PC-9 (cell line): ENCODE results near the gene GFOD2. TPM values are rescaled to one million over a fixed set of nuclear protein-coding genes. Genes with fewer than 3 reads are reported as not detected.

Experiments used
- BruUV-seq: library from RNA; stranded (reverse); fragments of 400-500 nt; replicated peaks from 2 replicates; lab custom pipeline; 2021; lab: Mats Ljungman, UMichigan
- CTCF ChIA-PET: fragments of 300-600 bp; sonication (Branson Sonifier 250); formaldehyde crosslinking; loops from one replicate; lab custom pipeline; 2022; ENCODE audit warnings: antibody characterized with exemption; lab: Charles Lee
- POLR2A ChIA-PET: fragments of 300-600 bp; sonication (Branson Sonifier 250); formaldehyde crosslinking; loops from one replicate; lab custom pipeline; 2022; ENCODE audit warnings: antibody characterized with exemption; ENCODE audit not compliant: unreplicated experiment; lab: Charles Lee
- DNase-seq, 2 experiments: peaks; one replicate each; pipeline versions ENCODE4 v3.0.0 to v3.0.0-alpha.2; 2015 to 2022; ENCODE audit warnings: mixed read lengths in 1 of 2
- H2AFZ ChIP-seq: fragments of 200-600 bp; sonication (generic); 2 replicates; pipeline ENCODE4 v1.8.1; 2017; ENCODE audit warnings: antibody characterized with exemption
- H3F3A ChIP-seq: fragments of 200-600 bp; sonication (generic); 2 replicates; pipeline ENCODE4 v1.8.1; 2017; ENCODE audit warnings: antibody characterized with exemption, mild to moderate bottlenecking, low read depth; ENCODE audit not compliant: insufficient read depth
- H3K27ac ChIP-seq: fragments of 200-600 bp; sonication (generic); 2 replicates; pipeline ENCODE4 v1.6.1; 2016; ENCODE audit warnings: mixed run types
- H3K27me3 ChIP-seq: fragments of 200-600 bp; sonication (generic); 2 replicates; pipeline ENCODE4 v1.6.1; 2016; ENCODE audit warnings: low read depth, mixed run types; ENCODE audit not compliant: insufficient read depth
- H3K36me3 ChIP-seq: fragments of 200-600 bp; sonication (generic); 2 replicates; pipeline ENCODE4 v1.6.1; 2016; ENCODE audit warnings: low read depth, mixed run types
- H3K4me1 ChIP-seq: fragments of 200-600 bp; sonication (generic); replicated peaks from 2 replicates; pipeline ENCODE4 v1.6.1; 2016; ENCODE audit warnings: mixed run types; ENCODE audit not compliant: insufficient read depth
- H3K4me2 ChIP-seq: fragments of 200-600 bp; sonication (generic); 2 replicates; pipeline ENCODE4 v1.6.1; 2017; ENCODE audit warnings: mixed run types
- H3K4me3 ChIP-seq: fragments of 200-600 bp; sonication (generic); 2 replicates; pipeline ENCODE4 v1.6.1; 2016; ENCODE audit warnings: mixed run types
- H3K79me2 ChIP-seq: fragments of 200-600 bp; sonication (generic); 2 replicates; pipeline ENCODE4 v1.6.1; 2017; ENCODE audit warnings: low read depth, mixed run types
- H3K9me2 ChIP-seq: fragments of 200-600 bp; sonication (generic); 2 replicates; pipeline ENCODE4 v1.8.1; 2017; ENCODE audit warnings: mild to moderate bottlenecking; ENCODE audit not compliant: insufficient read depth
- H3K9me3 ChIP-seq: fragments of 200-600 bp; sonication (generic); 2 replicates; pipeline ENCODE4 v1.8.1; 2016; ENCODE audit warnings: low read depth; ENCODE audit not compliant: insufficient read depth
- H4K20me1 ChIP-seq: fragments of 200-600 bp; sonication (generic); 2 replicates; pipeline ENCODE4 v1.8.1; 2017; ENCODE audit not compliant: insufficient read depth
- CTCF ChIP-seq: fragments of 200-600 bp; sonication (generic); conservative IDR thresholded peaks from 2 replicates; pipeline ENCODE4 v1.6.1; 2017; ENCODE audit warnings: mixed run types, antibody characterized with exemption, mild to moderate bottlenecking, moderate library complexity
- EZH2 ChIP-seq: fragments of 200-600 bp; sonication (generic); IDR thresholded peaks from 2 replicates; pipeline ENCODE4 v1.8.0; 2017; ENCODE audit warnings: antibody characterized with exemption, low read depth
- intact Hi-C: fragments of 100-400 bp; cut with micrococcal nuclease; formaldehyde crosslinking; loops from one replicate; pipeline ENCODE4 v1.10.0; 2022; ENCODE audit not compliant: unreplicated experiment
- total RNA-seq: library from RNA; stranded (reverse); gene quantifications from 2 replicates; pipeline ENCODE4 v1.2.3, GENCODE V29; 2021

Gene GFOD2
- total RNA-seq, 1 experiment from 2014 or later: 17.6 TPM

GRCh38 chr16:67726106-67727034 lies 7.3 kb upstream of the GFOD2 start:
- TF ChIP-seq CTCF: no peak
- no peak for TF ChIP-seq EZH2
- ChIA-PET POLR2A (interaction anchor here (0.6 kb wide), 1 partner anchor 80 kb away, joined by 6 read pairs; the partner anchor contains the start of gene RANBP10), CTCF (interaction anchor here (0.6 kb wide), 1 partner anchor 834 kb away, joined by 4 read pairs; no protein-coding TSS in a partner anchor)

GRCh38 chr16:67723911-67724305 lies 4.8 kb upstream of the GFOD2 start:
- Histone ChIP-seq H3K4me1 (peaks cover 12% of the 10 kb centered on the region), H3F3A (peaks cover 11% of the 10 kb centered on the region; the same call in 1 of the 2 replicates), H3K4me3 (no peak overlapping the region), H3K9me2 (no peaks in the 10 kb centered on the region), H3K27ac (no peak overlapping the region), H3K36me3 (no peaks in the 10 kb centered on the region; the same call in 1 of the 2 replicates), H3K27me3 (no peaks in the 10 kb centered on the region), H2AFZ (no peak overlapping the region), H3K9me3 (no peaks in the 10 kb centered on the region), H4K20me1 (no peaks in the 10 kb centered on the region), H3K79me2 (peaks cover under 1% of the 10 kb centered on the region; the same call in 1 of the 2 replicates), H3K4me2 (no peak overlapping the region)
- TF ChIP-seq CTCF (no peak), EZH2 (no peak)
- BruUV-seq: no TSS peak
- DNase-seq: no peak
- POLR2A ChIA-PET: interaction anchor here (0.6 kb wide), 1 partner anchor 841 kb away, joined by 5 read pairs; no protein-coding TSS in a partner anchor
- intact Hi-C loops: loop anchor here (5.0 kb wide), 1 partner anchor 47 kb away; no protein-coding TSS in a partner anchor
- CTCF ChIA-PET: no interaction called here

More at GRCh38 chr16:67726106-67727034, 7.3 kb upstream of the GFOD2 start:
- intact Hi-C loops: no loop called here
- Histone ChIP-seq H3K4me3 (no peak overlapping the region), H4K20me1 (no peaks in the 10 kb centered on the region), H3F3A (peaks cover 11% of the 10 kb centered on the region; the same call in 1 of the 2 replicates), H3K79me2 (no peaks in the 10 kb centered on the region), H3K9me3 (no peaks in the 10 kb centered on the region), H3K27me3 (no peaks in the 10 kb centered on the region), H2AFZ (no peak overlapping the region), H3K4me2 (no peak overlapping the region), H3K36me3 (no peaks in the 10 kb centered on the region; the same call in 1 of the 2 replicates), H3K27ac (no peak overlapping the region), H3K4me1 (peaks cover 4% of the 10 kb centered on the region; the same call in 1 of the 2 replicates), H3K9me2 (no peaks in the 10 kb centered on the region)
- BruUV-seq: no TSS peak
- DNase-seq: no peak

- intact Hi-C loops: loop anchor here (5.0 kb wide), 1 partner anchor 46 kb away; no protein-coding TSS in a partner anchor
- Histone ChIP-seq H3K79me2 (peaks cover 6% of the 10 kb centered on the region), H4K20me1 (no peaks in the 10 kb centered on the region), H3K36me3 (no peaks in the 10 kb centered on the region; the same call in 1 of the 2 replicates), H3K9me3 (no peaks in the 10 kb centered on the region), H2AFZ (no peak overlapping the region), H3K4me1 (peaks cover 14% of the 10 kb centered on the region), H3K4me2 (no peak overlapping the region), H3K9me2 (no peaks in the 10 kb centered on the region), H3K27me3 (no peaks in the 10 kb centered on the region), H3K4me3 (no peak overlapping the region), H3K27ac (no peak overlapping the region), H3F3A (peaks cover 11% of the 10 kb centered on the region; the same call in 1 of the 2 replicates)
- POLR2A ChIA-PET: interaction anchor here (0.6 kb wide), 1 partner anchor 841 kb away, joined by 5 read pairs; no protein-coding TSS in a partner anchor
- DNase-seq: peak; percentile 79 to 80
- TF ChIP-seq EZH2 (no peak), CTCF (no peak)
- CTCF ChIA-PET: no interaction called here
- BruUV-seq: no TSS peak
Measured at GRCh38 chr16:67723151-67723910, 4.2 kb upstream of the GFOD2 start.
